GM19324 (cell line): ENCODE measurements around the gene TEKT2.

Experiments
- ATAC-seq: cut with Tn5 transposase; IDR thresholded peaks from one replicate; pipeline ENCODE4 v1.9.1; 2021; ENCODE audit warnings: mild to moderate bottlenecking, moderate library complexity; ENCODE audit not compliant: unreplicated experiment, low FRiP score

TEKT2 gene

GRCh38 chr1:36083635-36084496 lies at the start of gene TEKT2:
TEKT2 (plus strand) TSS chr1:36084094; CDS start chr1:36084922, 828 bp downstream.
- ATAC-seq, result no peak

DNA sequence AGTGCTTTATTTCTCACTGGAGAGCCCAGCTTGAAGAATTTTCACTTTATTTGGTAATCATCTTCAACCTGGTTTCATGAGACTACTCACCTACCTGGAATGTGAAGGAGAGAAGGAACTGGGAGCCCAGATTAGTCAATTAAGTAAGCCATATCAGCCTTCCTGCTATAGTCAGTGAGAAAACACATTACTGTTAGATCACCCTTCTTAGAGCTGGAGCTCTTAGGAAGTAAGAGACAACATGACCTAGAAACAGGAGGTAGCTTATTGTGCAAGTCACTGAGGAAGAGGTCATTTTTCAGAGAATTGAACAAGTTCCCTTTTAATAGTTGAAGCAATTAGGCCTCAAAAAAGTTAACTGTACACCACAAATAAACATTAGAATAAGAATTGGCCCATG lies 49.2 kb upstream of the TEKT2 start:
- no peak for ATAC-seq

DNA sequence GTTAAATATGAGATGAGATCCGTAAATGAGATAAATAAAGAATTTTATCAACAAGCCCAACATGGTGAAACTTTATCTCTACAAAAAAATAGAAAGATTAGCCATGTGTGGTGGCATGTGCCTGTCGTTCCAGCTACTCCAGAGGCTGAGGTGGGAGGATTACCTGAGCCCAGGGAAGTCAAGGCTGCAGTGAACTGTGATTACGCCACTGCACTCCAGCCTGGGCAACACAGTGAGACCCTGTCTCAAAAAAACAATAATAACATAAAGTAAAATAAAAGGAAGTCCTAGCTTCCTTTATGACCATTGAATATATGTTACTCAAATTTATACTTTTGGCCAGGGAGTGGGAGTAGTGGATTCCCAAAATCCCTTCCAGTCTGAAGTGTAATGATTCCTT lies 48.7 kb upstream of the TEKT2 start:
- no peak for ATAC-seq

DNA sequence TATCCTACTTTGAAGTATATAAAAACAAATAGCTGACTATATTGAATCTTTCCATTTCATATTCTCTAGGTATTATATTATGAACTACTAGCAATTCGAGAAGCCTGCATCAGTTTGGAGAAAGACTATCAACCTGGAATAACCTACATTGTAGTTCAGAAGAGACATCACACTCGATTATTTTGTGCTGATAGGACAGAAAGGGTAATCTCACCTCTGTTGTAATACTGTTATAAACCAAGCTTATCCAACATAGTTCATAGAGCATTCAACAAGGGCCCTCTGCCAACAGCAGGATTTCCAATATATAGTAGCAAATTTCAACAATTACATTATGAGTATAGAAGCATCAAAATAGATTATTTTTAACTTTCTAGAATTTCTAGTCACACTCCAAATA lies 43.7 kb upstream of the TEKT2 start:
- ATAC-seq, result no peak

- ATAC-seq, result no peak
These were observed 32.1 kb upstream of the TEKT2 start for GRCh38 chr1:36051821-36052220.

GRCh38 chr1:36053978-36054377 lies 29.9 kb upstream of the TEKT2 start:
- no peak for ATAC-seq

- no peak for ATAC-seq
These were observed 28.2 kb upstream of the TEKT2 start for GRCh38 chr1:36055706-36056105.

GRCh38 chr1:36062315-36062714 lies 21.6 kb upstream of the TEKT2 start:
- no peak for ATAC-seq

GRCh38 chr1:36067871-36068270 lies 16.0 kb upstream of the TEKT2 start:
- ATAC-seq, result no peak

DNA sequence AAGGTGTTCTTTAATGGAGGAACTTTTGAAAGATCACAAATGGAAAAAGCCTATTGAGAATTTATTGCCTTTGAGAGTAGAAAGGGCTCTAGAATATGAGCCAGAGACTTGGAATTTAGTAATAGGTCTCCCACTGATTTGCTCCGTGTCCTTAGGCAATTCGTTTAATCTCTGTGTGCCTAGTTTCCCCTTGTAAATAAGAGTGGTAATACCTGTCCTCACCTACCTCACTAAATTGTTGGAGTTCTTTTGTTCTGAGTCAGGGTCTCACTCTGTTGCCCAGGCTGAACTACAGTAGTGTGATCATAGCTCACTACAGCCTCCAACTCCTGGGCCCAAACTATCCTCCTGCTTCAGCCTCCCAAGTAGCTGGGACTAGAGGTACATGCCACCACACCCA lies 15.0 kb upstream of the TEKT2 start:
- ATAC-seq, result no peak

DNA sequence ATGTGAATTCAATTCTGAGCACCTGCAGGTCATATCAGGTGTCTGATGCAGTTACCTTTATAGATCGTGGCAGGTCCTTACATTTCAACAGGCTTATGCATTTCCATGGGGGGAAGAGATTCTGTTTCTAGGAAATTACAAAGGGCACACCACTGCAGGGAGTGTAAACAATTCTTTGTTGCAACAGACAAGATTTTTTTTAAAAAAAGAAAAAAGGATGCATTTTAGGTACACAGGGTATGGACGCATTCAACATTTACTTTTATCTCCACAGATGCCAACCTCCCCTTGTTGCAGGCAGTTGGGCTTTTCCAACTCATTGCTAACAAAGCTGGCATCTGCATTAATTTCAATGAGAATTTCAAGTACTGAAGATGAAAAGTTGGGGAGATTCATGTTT lies 13.5 kb upstream of the TEKT2 start:
- no peak for ATAC-seq

- no peak for ATAC-seq
These were observed 6.8 kb upstream of the TEKT2 start for GRCh38 chr1:36076979-36077573.

DNA sequence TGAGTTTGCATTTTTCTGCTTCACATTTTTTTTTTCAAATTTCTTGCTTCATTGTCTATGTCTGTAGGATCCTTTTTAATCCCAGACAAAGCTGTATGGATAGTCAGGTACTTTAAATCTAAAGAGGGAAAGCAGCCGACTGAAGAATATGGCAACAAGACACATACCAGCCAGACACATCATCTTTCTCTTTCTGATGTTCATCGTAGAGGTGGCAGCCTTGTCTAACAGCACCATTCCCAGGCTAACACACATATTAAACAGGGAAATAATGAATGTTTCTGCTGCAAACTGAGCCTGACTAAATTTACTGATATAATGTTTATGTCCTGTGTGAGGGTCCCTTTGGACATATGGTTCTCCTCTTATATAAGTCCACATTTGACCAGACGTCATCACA lies 3.7 kb upstream of the TEKT2 start:
- no peak for ATAC-seq

- no peak for ATAC-seq
These were observed 3.1 kb upstream of the TEKT2 start for GRCh38 chr1:36080801-36081200.

- ATAC-seq, result no peak
These were observed 1.9 kb upstream of the TEKT2 start for GRCh38 chr1:36081926-36082485.

- no peak for ATAC-seq
These were observed 675 bp upstream of the TEKT2 start for GRCh38 chr1:36083219-36083618.

- ATAC-seq, result no peak
These were observed 712 bp downstream of the TEKT2 start for GRCh38 chr1:36084497-36085115.

DNA sequence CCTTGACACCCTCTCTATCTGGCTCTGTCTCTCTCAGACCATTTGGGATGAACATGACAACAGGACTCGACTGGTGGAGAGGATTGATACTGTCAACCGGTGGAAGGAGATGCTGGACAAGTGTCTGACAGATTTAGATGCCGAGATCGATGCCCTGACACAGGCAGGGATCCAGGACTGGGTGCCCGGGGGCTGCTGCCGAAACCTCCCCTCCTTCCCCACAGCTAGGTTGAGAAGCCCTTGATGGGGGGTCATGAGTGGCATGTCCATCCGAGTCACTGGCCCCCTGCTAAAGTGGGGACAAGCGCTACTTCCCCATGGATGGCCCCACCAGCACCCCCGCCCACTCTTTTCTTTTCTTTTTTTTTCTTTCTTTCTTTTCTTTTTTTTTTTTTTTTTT lies 1.2 kb downstream of the TEKT2 start:
- no peak for ATAC-seq

- ATAC-seq, result no peak
These were observed 2.0 kb downstream of the TEKT2 start for GRCh38 chr1:36085686-36086526.

- no peak for ATAC-seq
These were observed 2.8 kb downstream of the TEKT2 start for GRCh38 chr1:36086529-36087232.
